HepG2 (cell line): ENCODE data around the gene SNRPF. TPM values are rescaled to one million over a fixed set of nuclear protein-coding genes. Genes with fewer than 3 reads are reported as not detected.

Source experiments
- ATAC-seq: fragments of 200-7000 bp; cut with Tn5 transposase; 3 replicates; pipeline ENCODE4 v1.9.1; 2020; ENCODE audit warnings: mild to moderate bottlenecking, moderate library complexity
- BruUV-seq: library from RNA; stranded (reverse); fragments of 400-500 nt; replicated peaks from 2 replicates; lab custom pipeline; 2021; lab: Mats Ljungman, UMichigan
- CTCF ChIA-PET: fragments of 300-600 bp; formaldehyde crosslinking; extraction: SDS; loops from one replicate; lab custom pipeline; 2021; ENCODE audit warnings: low total read pairs, inconsistent platforms, low intra/inter-chr PET ratio; lab: Yijun Ruan, JAX
- POLR2A ChIA-PET: fragments of 350-600 bp; sonication (Branson Sonifier 250); formaldehyde crosslinking; loops from one replicate; lab custom pipeline; 2020; ENCODE audit warnings: antibody characterized with exemption, inconsistent platforms; lab: Yijun Ruan, JAX
- DNase-seq: peaks from one replicate; pipeline ENCODE4 v3.0.0-alpha.2; 2015; ENCODE audit warnings: low spot score
- FAIRE-seq: peaks from 3 replicates; lab custom pipeline; 2011; peaks lifted over from hg19 to GRCh38; lab: Jason Lieb, UNC
- H2AFZ ChIP-seq: one replicate; pipeline ENCODE4 v1.6.1; 2011; ENCODE audit warnings: low read length, inconsistent platforms
- H3K27ac ChIP-seq: fragments of 300-600 bp; 3 replicates; pipeline ENCODE4 v1.8.0; 2011; ENCODE audit warnings: mixed run types, mild to moderate bottlenecking, mixed read lengths, low read length, inconsistent platforms; ENCODE audit not compliant: insufficient read depth; ENCODE audit errors: extremely low read length
- H3K27me3 ChIP-seq, 2 experiments: fragments of 200-600 bp in 1 of 2; 2 replicates in 1 of 2; 3 replicates in 1 of 2; pipeline versions ENCODE4 v1.6.0 to v1.8.0; 2011; ENCODE audit warnings: low read length in 2 of 2, mild to moderate bottlenecking in 2 of 2, moderate library complexity in 2 of 2, inconsistent platforms in 1 of 2; ENCODE audit not compliant: insufficient read depth in 2 of 2, control insufficient read depth in 1 of 2
- H3K36me3 ChIP-seq, 2 experiments: fragments of 200-600 bp in 1 of 2; replicated peaks in 1 of 2; 2 replicates in 1 of 2; 3 replicates in 1 of 2; pipeline versions ENCODE4 v1.5.1 to v1.8.0; 2011; ENCODE audit warnings: low read length in 2 of 2, inconsistent platforms in 1 of 2; ENCODE audit not compliant: insufficient read depth in 2 of 2, control insufficient read depth in 1 of 2
- H3K4me1 ChIP-seq: 2 replicates; pipeline ENCODE4 v1.5.1; 2012; ENCODE audit warnings: low read length, inconsistent platforms; ENCODE audit not compliant: insufficient read depth
- H3K4me2 ChIP-seq: 2 replicates; pipeline ENCODE4 v1.6.0; 2011; ENCODE audit warnings: low read depth, low read length, inconsistent platforms
- H3K4me3 ChIP-seq, 3 experiments: fragments of 200-600 bp in 1 of 3; sonication (generic), shearing (Covaris generic) in 1 of 3; replicated peaks in 1 of 3; 2 replicates each; pipeline ENCODE4 v1.5.1; 2011 to 2016; ENCODE audit warnings: low read length in 3 of 3, inconsistent platforms in 2 of 3, low read depth in 2 of 3, mild to moderate bottlenecking in 2 of 3, control low read depth in 1 of 3, mixed read lengths in 1 of 3; ENCODE audit not compliant: insufficient read depth in 1 of 3
- H3K79me2 ChIP-seq: one replicate; pipeline ENCODE4 v1.6.1; 2011; ENCODE audit warnings: low read length, inconsistent platforms; ENCODE audit not compliant: insufficient read depth
- H3K9ac ChIP-seq: 2 replicates; pipeline ENCODE4 v1.6.0; 2011; ENCODE audit warnings: mild to moderate bottlenecking, low read depth, low read length, inconsistent platforms; ENCODE audit not compliant: insufficient read depth
- H3K9me3 ChIP-seq: 2 replicates; pipeline ENCODE4 v1.5.1; 2012; ENCODE audit warnings: mild to moderate bottlenecking, low read length
- H4K20me1 ChIP-seq: 2 replicates; pipeline ENCODE4 v1.6.0; 2011; ENCODE audit warnings: inconsistent platforms, mild to moderate bottlenecking, low read length, moderate library complexity; ENCODE audit not compliant: insufficient read depth
- AHR ChIP-seq: IDR thresholded peaks from 2 replicates; pipeline ENCODE4 v1.6.1; 2018; ENCODE audit warnings: missing genetic modification reagents, missing compliant biosample characterization
- ASH2L ChIP-seq: fragments of 300-600, 200-600 bp; sonication (generic); IDR thresholded peaks from 2 replicates; pipeline ENCODE4 v1.7.0; 2017; ENCODE audit warnings: low read depth, mild to moderate bottlenecking, moderate library complexity, mixed read lengths, low read length; ENCODE audit not compliant: insufficient read length
- BCL6 ChIP-seq: IDR thresholded peaks from 2 replicates; pipeline ENCODE4 v1.6.1; 2016; ENCODE audit warnings: missing genetic modification reagents, missing compliant biosample characterization
- FLYWCH1 ChIP-seq: sonication (generic); formaldehyde crosslinking; IDR thresholded peaks from 2 replicates; pipeline ENCODE4 v1.8.1; 2023; ENCODE audit warnings: mild to moderate bottlenecking, missing genetic modification reagents
- FOXA3 ChIP-seq: IDR thresholded peaks from 2 replicates; pipeline ENCODE4 v1.6.1; 2016; ENCODE audit warnings: missing genetic modification reagents, missing compliant biosample characterization
- FOXM1 ChIP-seq: sonication (generic); formaldehyde crosslinking; IDR thresholded peaks from 2 replicates; pipeline ENCODE4 v1.5.0; 2020; ENCODE audit warnings: missing genetic modification reagents
- MXI1 ChIP-seq: IDR thresholded peaks from 3 replicates; pipeline ENCODE4 v1.6.1; 2012; ENCODE audit warnings: low read depth, low read length, inconsistent platforms, borderline replicate concordance
- MYC ChIP-seq: sonication (generic); formaldehyde crosslinking; IDR thresholded peaks from 2 replicates; pipeline ENCODE4 v1.9.0; 2021; ENCODE audit warnings: missing genetic modification reagents, borderline replicate concordance
- NR1H2 ChIP-seq: sonication (generic); formaldehyde crosslinking; IDR thresholded peaks from 2 replicates; pipeline ENCODE4 v1.8.1; 2022; ENCODE audit warnings: low read depth, missing genetic modification reagents, borderline replicate concordance
- PHF5A ChIP-seq: IDR thresholded peaks from one replicate; pipeline ENCODE4 v1.6.1; 2018; ENCODE audit warnings: low read depth, missing genetic modification reagents; ENCODE audit not compliant: unreplicated experiment
- RARG ChIP-seq: sonication (generic); formaldehyde crosslinking; IDR thresholded peaks from 2 replicates; pipeline ENCODE4 v1.4.0; 2020; ENCODE audit warnings: low read depth, mild to moderate bottlenecking, missing genetic modification reagents
- TARDBP ChIP-seq: sonication (generic); formaldehyde crosslinking; IDR thresholded peaks from 2 replicates; pipeline ENCODE4 v1.8.0; 2022; ENCODE audit warnings: mild to moderate bottlenecking, missing genetic modification reagents
- THAP11 ChIP-seq: IDR thresholded peaks from 2 replicates; pipeline ENCODE4 v1.6.1; 2016; ENCODE audit warnings: missing biosample characterization, missing genetic modification reagents
- THAP7 ChIP-seq: sonication (generic); formaldehyde crosslinking; IDR thresholded peaks from 2 replicates; pipeline ENCODE4 v1.8.1; 2023; ENCODE audit warnings: mild to moderate bottlenecking, missing genetic modification reagents
- ZBTB21 ChIP-seq: sonication (generic); formaldehyde crosslinking; IDR thresholded peaks from 2 replicates; pipeline ENCODE4 v1.4.0; 2020; ENCODE audit warnings: missing genetic modification reagents
- ZBTB42 ChIP-seq: sonication (generic); formaldehyde crosslinking; IDR thresholded peaks from 2 replicates; pipeline ENCODE4 v1.5.0; 2020; ENCODE audit warnings: mild to moderate bottlenecking, missing genetic modification reagents
- ZNF34 ChIP-seq: sonication (generic); formaldehyde crosslinking; IDR thresholded peaks from 2 replicates; pipeline ENCODE4 v1.4.0; 2020; ENCODE audit warnings: mild to moderate bottlenecking, missing genetic modification reagents, borderline replicate concordance
- ZNF766 ChIP-seq: sonication (generic); formaldehyde crosslinking; IDR thresholded peaks from 2 replicates; pipeline ENCODE4 v1.5.0; 2020; ENCODE audit warnings: missing genetic modification reagents, borderline replicate concordance
- ZNF768 ChIP-seq: sonication (generic); formaldehyde crosslinking; IDR thresholded peaks from 2 replicates; pipeline ENCODE4 v1.4.0; 2020; ENCODE audit warnings: missing genetic modification reagents
- WGBS: methylation state at CpG from one replicate; pipeline ENCODE4 v1.1.6; 2017; ENCODE audit warnings: low lambda C conversion rate; 5-methylcytosine and 5-hydroxymethylcytosine counted together
- in situ Hi-C: cut with HindIII; loops from 2 replicates; pipeline ENCODE4 v1.10.0; 2017; ENCODE audit warnings: low pct_unique_long_range_greater_than_20kb; ENCODE audit not compliant: extremely low pct_ligation_motif_present
- intact Hi-C: fragments of 100-400 bp; cut with micrococcal nuclease; formaldehyde crosslinking; loops from one replicate; pipeline ENCODE4 v1.10.0; 2022; ENCODE audit not compliant: unreplicated experiment
- polyA plus RNA-seq, 8 experiments: library from polyadenylated mRNA; depleted of rRNA in 3 of 8; stranded (reverse) in 7 of 8; unstranded in 1 of 8; fragments of >200 nt; fragmentation: Illumina TruSeq in 4 of 8; extraction: Trizol in 4 of 8; gene quantifications; 2 replicates each; pipeline versions ENCODE4 v1.2.1 to v1.2.3, GENCODE V29; 2011 to 2016; ENCODE audit warnings: low read depth in 4 of 8, missing spikeins in 1 of 8, mixed read lengths in 1 of 8; ENCODE audit not compliant: insufficient read depth in 1 of 8
- total RNA-seq, 5 experiments: library from RNA; depleted of rRNA; stranded (reverse); fragments of >200 nt; fragmentation: Illumina TruSeq; extraction: Trizol; gene quantifications; 2 replicates each; pipeline ENCODE4 v1.2.3, GENCODE V29; 2016; ENCODE audit warnings: low read depth in 1 of 5
- TF ChIP-seq, protein P1 (sequence below): sonication (generic); formaldehyde crosslinking; IDR thresholded peaks from 2 replicates; pipeline ENCODE4 v1.4.0; 2020; ENCODE audit warnings: mild to moderate bottlenecking, missing genetic modification reagents

Gene SNRPF
- total and polyA plus RNA-seq, 2 of the 13 experiments (the other 11 are each of a cell fraction or from before 2014, with no cell fraction given) = 31.7 to 77.2 TPM

DNA sequence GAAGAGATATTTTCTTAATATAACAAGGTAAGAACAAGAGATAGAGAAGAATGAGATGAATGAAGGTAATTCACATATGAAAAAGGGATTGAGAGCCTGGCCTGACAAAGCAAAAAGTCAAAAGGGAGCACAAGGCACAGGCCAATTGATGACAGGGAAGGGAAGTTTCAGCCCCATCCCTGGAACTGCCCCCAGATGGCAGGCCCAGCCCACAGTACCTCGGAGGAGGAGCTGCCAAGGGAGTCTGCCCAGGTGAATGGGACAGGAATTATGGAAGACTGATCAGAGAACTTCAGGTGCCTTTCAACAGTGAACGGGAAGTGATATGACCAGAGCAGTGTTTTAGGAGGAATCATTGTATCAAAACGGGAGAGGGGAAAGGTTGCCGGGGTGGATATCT lies 15.7 kb downstream of the SNRPF start:
- Histone ChIP-seq H3K27me3 (no peaks in the 10 kb centered on the region), H3K4me3 (no peak overlapping the region), H3K9me3 (no peaks in the 10 kb centered on the region), H2AFZ (no peak overlapping the region), H3K79me2 (no peaks in the 10 kb centered on the region), H4K20me1 (no peaks in the 10 kb centered on the region; the same call in 1 of the 2 replicates), H3K4me2 (no peak overlapping the region), H3K36me3 (peaks cover 0 to 13% of the 10 kb centered on the region in 2 experiments; a peak in 3 of 5 replicates), H3K9ac (no peak overlapping the region)
- in situ Hi-C loops = no loop called here
- ChIA-PET POLR2A (no interaction called here), CTCF (no interaction called here)
- intact Hi-C loops = no loop called here
- ATAC-seq = no peak; the same call in 2 of the 3 replicates
- WGBS = 86% methylated on average over 4 of the region's 4 CpGs
- no peak for TF ChIP-seq ZNF34 (CRISPR knock-in tag)
- TF ChIP-seq ZNF768 = no peak
- no peak for TF ChIP-seq FOXM1 (CRISPR knock-in tag)
- no peak for TF ChIP-seq BCL6 (CRISPR knock-in tag)
- no peak for TF ChIP-seq ZNF766 (CRISPR knock-in tag)
- TF ChIP-seq TARDBP (CRISPR knock-in tag) = no peak
- TF ChIP-seq MYC (CRISPR knock-in tag) = no peak
- TF ChIP-seq THAP7 (CRISPR knock-in tag) = no peak
- TF ChIP-seq AHR (CRISPR knock-in tag) = no peak
- no peak for TF ChIP-seq RARG (CRISPR knock-in tag)
- no peak for TF ChIP-seq MXI1
- no peak for TF ChIP-seq ASH2L
- TF ChIP-seq ZBTB21 (CRISPR knock-in tag) = no peak
- TF ChIP-seq NR1H2 = no peak
- no peak for TF ChIP-seq ZBTB42 (CRISPR knock-in tag)
- TF ChIP-seq FLYWCH1 (CRISPR knock-in tag) = no peak
- no peak for TF ChIP-seq THAP11
- TF ChIP-seq, protein P1, sequence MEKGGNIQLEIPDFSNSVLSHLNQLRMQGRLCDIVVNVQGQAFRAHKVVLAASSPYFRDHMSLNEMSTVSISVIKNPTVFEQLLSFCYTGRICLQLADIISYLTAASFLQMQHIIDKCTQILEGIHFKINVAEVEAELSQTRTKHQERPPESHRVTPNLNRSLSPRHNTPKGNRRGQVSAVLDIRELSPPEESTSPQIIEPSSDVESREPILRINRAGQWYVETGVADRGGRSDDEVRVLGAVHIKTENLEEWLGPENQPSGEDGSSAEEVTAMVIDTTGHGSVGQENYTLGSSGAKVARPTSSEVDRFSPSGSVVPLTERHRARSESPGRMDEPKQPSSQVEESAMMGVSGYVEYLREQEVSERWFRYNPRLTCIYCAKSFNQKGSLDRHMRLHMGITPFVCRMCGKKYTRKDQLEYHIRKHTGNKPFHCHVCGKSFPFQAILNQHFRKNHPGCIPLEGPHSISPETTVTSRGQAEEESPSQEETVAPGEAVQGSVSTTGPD (CRISPR knock-in tag) = no peak
- no peak for TF ChIP-seq PHF5A (CRISPR knock-in tag)
- no peak for TF ChIP-seq FOXA3 (CRISPR knock-in tag)
- TF ChIP-seq, all 625 proteins: peak for 0
- no peak for DNase-seq
- peaks cover 9% of the 10 kb centered on the region; the same call in 1 of the 2 replicates for H3K4me1 ChIP-seq
- BruUV-seq = no TSS peak
- no peak overlapping the region for H3K27ac ChIP-seq
- FAIRE-seq = no peak
